GM12874 (cell line): ENCODE measurements around the gene TOM1L2.

ENCODE experiments used
- CTCF ChIP-seq: IDR thresholded peaks from 2 replicates; pipeline ENCODE4 v1.5.1; 2011; ENCODE audit warnings: low read depth, mild to moderate bottlenecking, control low read depth, low read length, moderate library complexity; ENCODE audit not compliant: insufficient read depth

The TOM1L2 gene

GRCh38 chr17:17933775-17934174 is 38.4 kb downstream of the TOM1L2 start:
- no peak for TF ChIP-seq CTCF

DNA sequence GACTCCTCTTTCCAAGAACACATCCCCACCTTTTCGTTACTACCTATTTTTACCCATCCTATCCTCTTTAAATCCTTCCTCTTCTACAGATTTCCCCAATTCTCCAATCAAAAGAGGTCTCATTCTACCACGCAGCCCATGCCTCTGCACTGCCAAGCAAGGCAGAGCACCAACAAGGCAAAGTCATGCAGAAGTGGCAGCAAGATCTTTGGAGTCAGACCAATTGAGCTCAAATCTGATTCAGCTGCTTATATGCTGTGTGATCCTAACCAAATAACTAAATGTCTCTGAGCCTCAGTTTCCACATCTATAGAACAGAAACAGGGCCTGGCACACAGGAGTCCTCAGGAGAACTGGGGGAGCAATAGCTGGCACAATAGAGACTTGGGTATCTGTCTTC is 41.0 kb downstream of the TOM1L2 start:
- no peak for TF ChIP-seq CTCF

DNA sequence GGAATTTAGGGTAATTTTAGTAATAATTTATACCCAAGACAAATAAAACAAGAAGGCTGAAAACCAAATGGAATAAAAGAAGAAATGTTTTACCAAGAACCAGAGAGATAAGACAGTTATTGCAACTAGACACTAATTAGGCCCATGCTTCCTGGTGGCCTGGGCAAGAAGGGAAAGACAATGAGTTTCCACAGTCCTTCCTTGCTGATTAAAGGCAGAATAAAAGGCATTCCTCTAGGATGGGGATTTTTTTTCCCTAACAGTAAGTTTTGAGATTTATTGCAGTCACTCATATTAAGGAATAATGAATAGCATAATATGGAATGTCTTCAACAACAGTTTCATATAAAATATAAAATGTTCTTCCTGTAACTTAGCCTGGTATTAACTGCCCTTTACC is 41.5 kb downstream of the TOM1L2 start:
- no peak for TF ChIP-seq CTCF

DNA sequence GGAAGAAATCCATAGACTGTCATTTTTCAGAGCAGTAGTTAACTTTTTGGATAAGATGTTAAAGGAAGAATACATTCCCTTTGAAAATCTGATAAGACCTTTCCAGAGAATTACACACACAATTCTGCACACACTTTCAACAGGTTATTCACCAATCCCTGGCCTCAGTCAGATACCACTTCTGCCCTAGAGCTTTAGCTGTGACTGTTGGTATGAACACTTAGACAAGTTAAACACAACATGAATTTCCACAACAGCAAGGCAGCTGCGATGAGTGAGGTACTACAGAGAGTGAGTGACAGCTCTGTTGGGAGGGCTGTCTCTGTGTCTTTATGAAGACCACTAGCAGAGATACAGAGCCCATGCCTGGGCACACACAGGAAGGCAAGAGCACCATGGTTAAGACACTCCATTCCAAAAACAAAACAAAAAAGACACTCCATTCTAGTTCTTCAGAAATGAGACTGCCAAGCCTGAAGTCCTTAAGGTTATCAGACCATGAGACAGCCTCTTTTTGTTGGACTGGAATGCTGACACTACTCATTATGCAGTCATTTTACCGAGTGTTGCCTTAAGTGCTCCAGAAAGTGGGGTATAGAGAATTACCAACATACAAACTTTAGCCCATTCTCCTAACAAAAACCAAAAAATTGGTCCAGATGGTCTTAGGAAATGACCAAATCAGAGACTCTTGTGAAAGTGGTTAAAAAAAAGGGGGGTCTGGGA is 42.4 kb downstream of the TOM1L2 start:
- TF ChIP-seq CTCF, result no peak

DNA sequence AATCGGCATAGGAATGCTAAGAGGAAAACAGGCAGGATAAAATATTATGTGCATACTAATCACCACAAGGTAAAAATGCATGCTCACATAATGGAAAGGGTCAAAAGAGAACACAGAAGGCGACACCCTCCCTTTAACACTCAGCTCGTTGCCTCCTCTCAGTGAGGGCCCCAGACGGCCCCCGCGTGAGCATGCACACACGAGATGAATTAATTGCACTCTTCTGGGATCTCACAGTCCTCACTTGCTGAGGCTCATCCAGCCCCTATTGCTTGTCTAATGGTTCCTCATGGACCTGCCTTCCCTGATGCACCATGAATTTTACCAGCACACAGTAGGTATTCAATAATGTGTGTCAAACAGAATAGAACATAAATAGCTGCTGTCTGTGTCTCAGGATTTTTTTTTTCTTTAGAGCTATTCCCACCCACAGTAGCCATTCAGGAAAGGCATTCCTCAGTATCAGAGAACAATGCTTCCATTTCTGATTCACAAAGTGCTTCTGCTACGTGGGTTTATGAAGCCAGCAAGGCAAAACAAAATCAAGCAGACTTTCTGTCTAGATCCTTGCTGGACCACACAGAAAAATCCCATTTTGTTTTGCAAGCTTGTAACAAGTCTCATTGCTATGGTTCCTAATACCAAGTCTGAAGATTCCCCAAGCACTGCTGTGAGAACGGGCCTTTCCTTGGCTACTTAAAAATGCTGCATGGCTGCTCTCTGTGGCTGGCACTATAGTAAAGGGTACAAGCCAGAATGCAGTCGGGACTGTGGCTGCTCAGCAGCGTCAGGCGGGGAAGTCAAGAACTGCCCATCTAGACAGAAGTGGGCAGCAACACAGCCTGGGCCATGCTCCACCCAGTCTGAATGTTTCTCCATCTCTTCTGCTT is 43.6 kb downstream of the TOM1L2 start:
- TF ChIP-seq CTCF, result no peak

DNA sequence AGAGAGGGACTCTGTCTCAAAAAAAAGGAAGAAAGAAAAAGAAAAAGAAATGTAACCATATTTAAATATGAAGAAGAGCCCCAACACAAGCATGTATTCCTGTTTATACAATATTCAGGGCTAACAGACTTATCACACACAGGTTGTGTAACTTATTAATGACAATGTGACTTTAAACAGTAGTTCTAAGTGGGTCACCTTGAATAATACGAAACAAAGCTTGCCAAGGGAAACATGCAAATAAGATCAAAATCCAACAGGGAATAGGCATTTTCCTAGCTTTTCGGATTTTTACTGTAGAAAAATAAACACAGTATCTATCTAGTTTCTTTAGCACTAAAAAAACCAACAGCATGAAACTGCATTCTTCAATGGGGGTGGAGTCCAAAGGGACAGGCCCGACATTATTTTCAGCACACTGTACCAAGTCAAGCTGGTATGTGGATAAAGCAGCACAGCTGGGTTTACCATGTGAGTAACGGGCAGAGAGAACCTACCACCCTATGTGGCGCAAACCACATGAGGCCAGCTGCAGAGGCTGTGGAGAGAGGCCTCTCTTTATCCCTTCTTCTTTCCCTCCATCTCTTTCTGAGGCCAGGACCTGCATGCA is 45.3 kb downstream of the TOM1L2 start:
- TF ChIP-seq CTCF, result no peak

DNA sequence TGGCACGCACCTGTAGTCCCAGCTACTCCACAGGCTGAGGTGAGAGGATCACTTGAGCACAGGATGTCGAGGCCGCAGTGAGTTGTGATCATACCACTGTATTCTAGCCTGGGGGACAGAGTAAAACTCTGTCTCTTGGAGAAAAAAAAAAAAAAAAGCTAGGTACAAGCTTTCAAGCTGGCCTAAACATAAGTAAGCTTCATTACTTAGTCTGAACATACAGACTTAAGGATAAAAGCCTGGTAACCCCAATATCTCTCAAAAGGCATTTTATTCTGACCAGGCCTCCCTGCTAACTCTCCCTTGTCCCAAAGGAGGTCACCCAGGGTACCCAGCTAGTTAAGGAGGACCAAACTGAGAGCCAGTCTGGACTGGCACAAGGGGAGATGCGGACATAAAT is 46.2 kb downstream of the TOM1L2 start:
- TF ChIP-seq CTCF, result no peak
